Breast epithelium (tissue), 4 donors: ENCODE results near the gene CACNA1H. TPM values are rescaled to one million over a fixed set of nuclear protein-coding genes. Genes with fewer than 3 reads are reported as not detected.

Source experiments
- DNase-seq, 2 donors: peaks; one replicate each; pipeline ENCODE4 v3.0.0-alpha.2; 2019; ENCODE audit warnings: low spot score in 2 of 2
- H3K27ac ChIP-seq, 2 donors: fragments of 200-600 bp; sonication (generic) in 1 of 2; one replicate each; pipeline ENCODE4 v1.5.1; 2016 to 2019; ENCODE audit warnings: mild to moderate bottlenecking in 1 of 2
- H3K27me3 ChIP-seq, 2 donors: fragments of 200-600 bp; sonication (generic) in 1 of 2; one replicate each; pipeline versions ENCODE4 v1.5.1 to v1.6.0; 2017 to 2019; ENCODE audit warnings: control low read depth in 1 of 2, mild to moderate bottlenecking in 1 of 2
- H3K36me3 ChIP-seq: fragments of 200-600 bp; one replicate; pipeline ENCODE4 v1.5.1; 2019
- H3K4me1 ChIP-seq, 2 donors: fragments of 200-600 bp; sonication (generic); one replicate each; pipeline ENCODE4 v1.5.1; 2016 to 2019; ENCODE audit warnings: control low read depth in 1 of 2
- H3K4me3 ChIP-seq, 3 donors: fragments of 200-600 bp; sonication (generic); 1 replicate in 2 of 3; 2 replicates in 1 of 3; pipeline ENCODE4 v1.5.1; 2016 to 2019; ENCODE audit warnings: mild to moderate bottlenecking in 3 of 3, moderate library complexity in 2 of 3
- H3K9me3 ChIP-seq, 2 donors: fragments of 200-600 bp; sonication (generic) in 1 of 2; one replicate each; pipeline ENCODE4 v1.5.1; 2016 to 2019; ENCODE audit warnings: control low read depth in 1 of 2
- CTCF ChIP-seq, 3 donors: fragments of 450-650 bp; IDR thresholded peaks; one replicate each; pipeline ENCODE4 v1.5.1; 2016 to 2017; ENCODE audit warnings: antibody characterized with exemption in 3 of 3, mild to moderate bottlenecking in 3 of 3, moderate library complexity in 3 of 3
- POLR2A ChIP-seq: fragments of 450-650 bp; IDR thresholded peaks from one replicate; pipeline ENCODE4 v1.6.1; 2016; ENCODE audit warnings: antibody characterized with exemption, mild to moderate bottlenecking, moderate library complexity
- POLR2AphosphoS5 ChIP-seq, 3 donors: sonication (generic); formaldehyde crosslinking; IDR thresholded peaks; one replicate each; pipeline ENCODE4 v1.6.1; 2017; ENCODE audit warnings: antibody characterized with exemption in 3 of 3
- intact Hi-C: fragments of 100-400 bp; cut with DNase I; formaldehyde crosslinking; loops from one replicate; pipeline ENCODE4 v1.15.1; 2023; ENCODE audit warnings: low total_unique reads
- total RNA-seq, 3 donors: library from RNA; depleted of rRNA; stranded (reverse); fragments of >200 nt; gene quantifications; one replicate each; pipeline ENCODE4 v1.1.0, GENCODE V29; 2016

Gene CACNA1H
- total RNA-seq, 3 donors from 2014 or later, result 1.6 to 2.5 (median 2.2) TPM

- H3K4me1 ChIP-seq, result no peaks in the 10 kb centered on the region
- H3K4me3 ChIP-seq, result no peak overlapping the region
- no peak overlapping the region for H3K27ac ChIP-seq
- H3K9me3 ChIP-seq, result no peaks in the 10 kb centered on the region
- intact Hi-C loops, result no loop called here
- peaks cover 6 to 91% of the 10 kb centered on the region in 2 donors for H3K27me3 ChIP-seq
- TF ChIP-seq POLR2A (no peak), POLR2AphosphoS5 (IDR thresholded peaks at IDR 0.05) (no peak), CTCF (IDR thresholded peaks at IDR 0.05) (no peak)
- DNase-seq, result no peak
- H3K36me3 ChIP-seq, result no peaks in the 10 kb centered on the region
These were observed 38.9 kb upstream of the CACNA1H start for GRCh38 chr16:1113889-1114526.

- H3K27ac ChIP-seq, result no peak overlapping the region
- H3K36me3 ChIP-seq, result no peaks in the 10 kb centered on the region
- H3K4me3 ChIP-seq, result no peak overlapping the region
- no peak for DNase-seq
- H3K9me3 ChIP-seq, result no peaks in the 10 kb centered on the region
- no peak for TF ChIP-seq CTCF (IDR thresholded peaks at IDR 0.05)
- TF ChIP-seq POLR2A, result no peak
- no peak for TF ChIP-seq POLR2AphosphoS5 (IDR thresholded peaks at IDR 0.05)
- intact Hi-C loops, result no loop called here
- H3K27me3 ChIP-seq, result peaks cover 6 to 96% of the 10 kb centered on the region in 2 donors
- H3K4me1 ChIP-seq, result no peaks in the 10 kb centered on the region
These were observed 36.2 kb upstream of the CACNA1H start for GRCh38 chr16:1116693-1117077.

- H3K27ac ChIP-seq, result no peak overlapping the region
- H3K9me3 ChIP-seq, result no peaks in the 10 kb centered on the region
- intact Hi-C loops, result no loop called here
- no peak for TF ChIP-seq POLR2A
- TF ChIP-seq CTCF (IDR thresholded peaks at IDR 0.05), result no peak
- TF ChIP-seq POLR2AphosphoS5 (IDR thresholded peaks at IDR 0.05), result no peak
- DNase-seq, result no peak
- no peaks in the 10 kb centered on the region for H3K36me3 ChIP-seq
- peaks cover 6 to 94% of the 10 kb centered on the region in 2 donors for H3K27me3 ChIP-seq
- H3K4me3 ChIP-seq, result no peak overlapping the region
- no peaks in the 10 kb centered on the region for H3K4me1 ChIP-seq
These were observed 35.6 kb upstream of the CACNA1H start for GRCh38 chr16:1117176-1117900.

GRCh38 chr16:1117926-1118325, 35.0 kb upstream of the CACNA1H start:
- no peak overlapping the region for H3K4me3 ChIP-seq
- H3K27me3 ChIP-seq, result peaks cover 6 to 94% of the 10 kb centered on the region in 2 donors
- no peaks in the 10 kb centered on the region for H3K4me1 ChIP-seq
- intact Hi-C loops, result no loop called here
- no peak overlapping the region for H3K27ac ChIP-seq
- no peak for TF ChIP-seq POLR2AphosphoS5 (IDR thresholded peaks at IDR 0.05)
- TF ChIP-seq POLR2A, result no peak
- no peak for TF ChIP-seq CTCF (IDR thresholded peaks at IDR 0.05)
- no peaks in the 10 kb centered on the region for H3K9me3 ChIP-seq
- DNase-seq, result no peak
- no peaks in the 10 kb centered on the region for H3K36me3 ChIP-seq

- Histone ChIP-seq H3K27me3 (peaks cover 6 to 99% of the 10 kb centered on the region in 2 donors), H3K27ac (no peak overlapping the region), H3K36me3 (no peaks in the 10 kb centered on the region), H3K4me3 (no peak overlapping the region), H3K4me1 (no peaks in the 10 kb centered on the region), H3K9me3 (no peaks in the 10 kb centered on the region)
- intact Hi-C loops, result no loop called here
- TF ChIP-seq POLR2AphosphoS5 (IDR thresholded peaks at IDR 0.05) (no peak), CTCF (IDR thresholded peaks at IDR 0.05) (no peak), POLR2A (no peak)
- DNase-seq, result no peak
These were observed 33.8 kb upstream of the CACNA1H start for GRCh38 chr16:1119129-1119528.
